DMS114 treated with DMSO at 0.1 percent for 48 hours (cell line): ENCODE results near the gene HTR3D.
"Not testable (repeated sequence)": the region's sequence is repeated elsewhere in the genome, so short reads cannot be mapped to it uniquely, and the experiment has no call there.

ENCODE experiments used
- DNase-seq: peaks from one replicate; lab custom pipeline; 2025; ENCODE audit not compliant: unreplicated experiment; lab: John Stamatoyannopoulos, UW

Gene HTR3D

GRCh38 chr3:184067573-184068055 lies 36.1 kb downstream of the HTR3D start:
- DNase-seq: no peak

- no peak for DNase-seq
These were observed 36.8 kb downstream of the HTR3D start for GRCh38 chr3:184068344-184068743.

GRCh38 chr3:184071142-184071541 lies 39.6 kb downstream of the HTR3D start:
- not testable (repeated sequence) for DNase-seq

- DNase-seq: no peak
These were observed 42.1 kb downstream of the HTR3D start for GRCh38 chr3:184073621-184074020.

- no peak for DNase-seq
These were observed 44.4 kb downstream of the HTR3D start for GRCh38 chr3:184075901-184076300.

GRCh38 chr3:184077881-184078280 lies 46.3 kb downstream of the HTR3D start:
- DNase-seq: no peak

- no peak for DNase-seq
These were observed 47.3 kb downstream of the HTR3D start for GRCh38 chr3:184078851-184079250.

- no peak for DNase-seq
These were observed 49.7 kb downstream of the HTR3D start for GRCh38 chr3:184081116-184081830.

- DNase-seq: no peak
These were observed 50.5 kb downstream of the HTR3D start for GRCh38 chr3:184082034-184082433.

- no peak for DNase-seq
These were observed 50.9 kb downstream of the HTR3D start for GRCh38 chr3:184082465-184082864.

GRCh38 chr3:184085389-184085852 lies 53.9 kb downstream of the HTR3D start:
- no peak for DNase-seq
